H9 (cell line): ENCODE data around the gene DEFB121. TPM values are rescaled to one million over a fixed set of nuclear protein-coding genes. Genes with fewer than 3 reads are reported as not detected.

ENCODE experiments used
- DNase-seq: peaks from one replicate; pipeline ENCODE4 v3.0.0-alpha.2; 2017
- H2AFZ ChIP-seq: one replicate; pipeline ENCODE4 v1.6.1; 2013; ENCODE audit warnings: mild to moderate bottlenecking, low read length, control low read depth, moderate library complexity
- H2AK5ac ChIP-seq: 2 replicates; pipeline ENCODE4 v1.6.1; 2013; ENCODE audit warnings: low read length, control low read depth, mixed read lengths; ENCODE audit not compliant: insufficient read length
- H2BK120ac ChIP-seq: one replicate; pipeline ENCODE4 v1.6.1; 2013; ENCODE audit warnings: low read depth, mild to moderate bottlenecking, low read length, control low read depth, inconsistent platforms; ENCODE audit not compliant: poor library complexity, severe bottlenecking
- H2BK12ac ChIP-seq: 2 replicates; pipeline ENCODE4 v1.6.1; 2013; ENCODE audit warnings: low read length, control low read depth, mixed read lengths, low read depth; ENCODE audit not compliant: insufficient read length
- H2BK15ac ChIP-seq: 2 replicates; pipeline ENCODE4 v1.6.1; 2013; ENCODE audit warnings: low read depth, low read length, control low read depth
- H2BK20ac ChIP-seq: one replicate; pipeline ENCODE4 v1.6.1; 2013; ENCODE audit warnings: low read depth, mild to moderate bottlenecking, low read length, control low read depth, inconsistent platforms; ENCODE audit not compliant: poor library complexity, severe bottlenecking
- H2BK5ac ChIP-seq: 2 replicates; pipeline ENCODE4 v1.6.1; 2013; ENCODE audit warnings: low read length, control low read depth, mixed read lengths; ENCODE audit not compliant: insufficient read length
- H3K14ac ChIP-seq: 2 replicates; pipeline ENCODE4 v1.6.1; 2013; ENCODE audit warnings: low read length, control low read depth; ENCODE audit not compliant: insufficient read depth
- H3K18ac ChIP-seq: 2 replicates; pipeline ENCODE4 v1.6.1; 2013; ENCODE audit warnings: low read depth, mild to moderate bottlenecking, mixed read lengths, low read length, control low read depth; ENCODE audit not compliant: insufficient read length
- H3K23ac ChIP-seq: 2 replicates; pipeline ENCODE4 v1.6.1; 2013; ENCODE audit warnings: low read length, control low read depth, mixed read lengths, low read depth; ENCODE audit not compliant: insufficient read length
- H3K23me2 ChIP-seq: 2 replicates; pipeline ENCODE4 v1.6.1; 2013; ENCODE audit warnings: low read depth, mild to moderate bottlenecking, mixed read lengths, low read length, control low read depth; ENCODE audit not compliant: insufficient read length, poor library complexity, severe bottlenecking
- H3K27ac ChIP-seq: 2 replicates; pipeline ENCODE4 v1.5.1; 2013; ENCODE audit warnings: low read length, control low read depth, mixed read lengths, low read depth; ENCODE audit not compliant: insufficient read length
- H3K27me3 ChIP-seq: 2 replicates; pipeline ENCODE4 v1.6.1; 2013; ENCODE audit warnings: low read length, control low read depth, inconsistent platforms; ENCODE audit not compliant: insufficient read depth
- H3K4ac ChIP-seq: 2 replicates; pipeline ENCODE4 v1.6.1; 2013; ENCODE audit warnings: low read depth, mild to moderate bottlenecking, control low read depth, inconsistent platforms, low read length, moderate library complexity
- H3K4me1 ChIP-seq: 2 replicates; pipeline ENCODE4 v1.6.1; 2013; ENCODE audit warnings: low read length, control low read depth, inconsistent platforms; ENCODE audit not compliant: insufficient read depth
- H3K4me2 ChIP-seq: 2 replicates; pipeline ENCODE4 v1.6.1; 2013; ENCODE audit warnings: low read length, control low read depth, mixed read lengths; ENCODE audit not compliant: insufficient read length, insufficient read depth
- H3K56ac ChIP-seq: 2 replicates; pipeline ENCODE4 v1.6.1; 2013; ENCODE audit warnings: low read depth, mild to moderate bottlenecking, mixed read lengths, low read length, control low read depth; ENCODE audit not compliant: insufficient read length
- H3K79me1 ChIP-seq: 2 replicates; pipeline ENCODE4 v1.6.1; 2013; ENCODE audit warnings: low read depth, mild to moderate bottlenecking, moderate library complexity, low read length, control low read depth, inconsistent platforms; ENCODE audit not compliant: insufficient read depth, poor library complexity, severe bottlenecking
- H3K79me2 ChIP-seq: 2 replicates; pipeline ENCODE4 v1.6.1; 2013; ENCODE audit warnings: low read length, control low read depth, inconsistent platforms; ENCODE audit not compliant: insufficient read depth
- H3K9ac ChIP-seq: 2 replicates; pipeline ENCODE4 v1.6.1; 2013; ENCODE audit warnings: low read length, control low read depth, mixed read lengths; ENCODE audit not compliant: insufficient read length; ENCODE audit errors: extremely low read depth
- H3K9me3 ChIP-seq: one replicate; pipeline ENCODE4 v1.6.1; 2013; ENCODE audit warnings: low read depth, low read length, inconsistent platforms; ENCODE audit not compliant: control insufficient read depth
- H3T11ph ChIP-seq: one replicate; pipeline ENCODE4 v1.6.1; 2013; ENCODE audit warnings: mild to moderate bottlenecking, low read length, control low read depth, inconsistent platforms
- H4K20me1 ChIP-seq: one replicate; pipeline ENCODE4 v1.6.1; 2013; ENCODE audit not compliant: control insufficient read depth, insufficient read length, insufficient read depth
- H4K5ac ChIP-seq: 2 replicates; pipeline ENCODE4 v1.6.1; 2013; ENCODE audit warnings: low read depth, mild to moderate bottlenecking, mixed read lengths, low read length, control low read depth; ENCODE audit not compliant: insufficient read length
- H4K8ac ChIP-seq: replicated peaks from 2 replicates; pipeline ENCODE4 v1.6.1; 2013; ENCODE audit warnings: low read length, control low read depth, mixed read lengths, low read depth; ENCODE audit not compliant: insufficient read length
- H4K91ac ChIP-seq: 2 replicates; pipeline ENCODE4 v1.6.1; 2013; ENCODE audit warnings: low read depth, mild to moderate bottlenecking, moderate library complexity, mixed read lengths, low read length, control low read depth; ENCODE audit not compliant: insufficient read length
- H3K27ac Mint-ChIP-seq, 3 experiments: 2 replicates in 2 of 3; 3 replicates in 1 of 3; pipeline ENCODE4 v1.8.0; 2020 to 2021; ENCODE audit warnings: mixed read lengths in 3 of 3, mild to moderate bottlenecking in 1 of 3, moderate library complexity in 1 of 3
- H3K27me3 Mint-ChIP-seq: 2 replicates; pipeline ENCODE4 v1.8.0; 2021; ENCODE audit warnings: low read depth, mild to moderate bottlenecking, moderate library complexity, mixed read lengths
- H3K36me3 Mint-ChIP-seq, 3 experiments: 2 replicates in 2 of 3; 3 replicates in 1 of 3; pipeline ENCODE4 v1.8.0; 2020 to 2021; ENCODE audit warnings: low read depth in 3 of 3, mixed read lengths in 3 of 3; ENCODE audit not compliant: insufficient read depth in 1 of 3
- H3K4me1 Mint-ChIP-seq, 2 experiments: 2 replicates each; pipeline ENCODE4 v1.8.0; 2020; ENCODE audit warnings: mixed read lengths in 2 of 2
- H3K4me3 Mint-ChIP-seq, 2 experiments: 2 replicates in 1 of 2; 3 replicates in 1 of 2; pipeline ENCODE4 v1.8.0; 2020 to 2021; ENCODE audit warnings: mild to moderate bottlenecking in 2 of 2, mixed read lengths in 2 of 2, moderate library complexity in 1 of 2
- H3K9me3 Mint-ChIP-seq, 2 experiments: 2 replicates in 1 of 2; 3 replicates in 1 of 2; pipeline ENCODE4 v1.8.0; 2020; ENCODE audit warnings: mild to moderate bottlenecking in 2 of 2, mixed read lengths in 2 of 2, moderate library complexity in 1 of 2
- CTCF ChIP-seq: fragments of 200-600 bp; sonication (generic); conservative IDR thresholded peaks from 3 replicates; pipeline ENCODE4 v1.8.0; 2021; ENCODE audit warnings: antibody characterized with exemption, mild to moderate bottlenecking
- WGBS: extraction: QIAGEN DNeasy Blood & Tissue Kit; methylation state at CpG from one replicate; pipeline ENCODE4 v1.1.7; 2013; ENCODE audit warnings: missing lambda C conversion rate, low lambda C conversion rate, mixed read lengths; ENCODE audit not compliant: insufficient read length; ENCODE audit errors: extremely low coverage; 5-methylcytosine and 5-hydroxymethylcytosine counted together
- total RNA-seq: library from RNA; stranded (reverse); gene quantifications from 2 replicates; pipeline ENCODE4 v1.2.1, GENCODE V29; 2021

DEFB121 gene
- total RNA-seq, 1 experiment from 2014 or later = not detected

GRCh38 chr20:31394900-31395299 is 11.1 kb downstream of the DEFB121 start:
- Histone ChIP-seq H2AK5ac (no peak overlapping the region), H3K9me3 (peaks cover 75% of the 10 kb centered on the region), H2BK120ac (no peak overlapping the region), H3K4me1 (no peaks in the 10 kb centered on the region), H4K5ac (no peak overlapping the region), H3K27ac (no peak overlapping the region), H3K9ac (no peak overlapping the region), H3K56ac (no peak overlapping the region), H4K20me1 (no peaks in the 10 kb centered on the region), H2BK5ac (no peak overlapping the region), H2BK20ac (no peak overlapping the region), H4K91ac (no peak overlapping the region), H3T11ph (no peak overlapping the region), H4K8ac (no peak overlapping the region), H3K23ac (no peak overlapping the region), H3K23me2 (peaks cover 4% of the 10 kb centered on the region), H3K4ac (no peak overlapping the region), H2BK12ac (no peak overlapping the region), H3K79me2 (no peaks in the 10 kb centered on the region), H3K79me1 (no peaks in the 10 kb centered on the region), H2AFZ (no peak overlapping the region), H3K18ac (no peak overlapping the region), H3K4me2 (no peak overlapping the region), H3K27me3 (no peaks in the 10 kb centered on the region), H3K14ac (no peak overlapping the region), H2BK15ac (no peak overlapping the region)
- DNase-seq = no peak
- WGBS = 100% methylated on average over 1 of the region's 3 CpGs
- Mint-ChIP-seq H3K27me3 (peaks cover 4% of the 10 kb centered on the region; the same call in 1 of the 2 replicates), H3K27ac (no peak overlapping the region), H3K9me3 (peaks cover 91 to 94% of the 10 kb centered on the region in 2 experiments), H3K4me3 (no peak overlapping the region), H3K36me3 (peaks cover 4 to 57% (median 6%) of the 10 kb centered on the region in 3 experiments; a peak in 6 of 7 replicates), H3K4me1 (no peaks in the 10 kb centered on the region)
- no peak for TF ChIP-seq CTCF
